ENCODE data around the gene RHCE.
"Not testable (repeated sequence)": the region's sequence is repeated elsewhere in the genome, so short reads cannot be mapped to it uniquely, and the experiment has no call there.

RHCE gene

GRCh38 chr1:25338986-25339385 lies 81.6 kb downstream of the RHCE start:
- no peak for DNase-seq

DNA sequence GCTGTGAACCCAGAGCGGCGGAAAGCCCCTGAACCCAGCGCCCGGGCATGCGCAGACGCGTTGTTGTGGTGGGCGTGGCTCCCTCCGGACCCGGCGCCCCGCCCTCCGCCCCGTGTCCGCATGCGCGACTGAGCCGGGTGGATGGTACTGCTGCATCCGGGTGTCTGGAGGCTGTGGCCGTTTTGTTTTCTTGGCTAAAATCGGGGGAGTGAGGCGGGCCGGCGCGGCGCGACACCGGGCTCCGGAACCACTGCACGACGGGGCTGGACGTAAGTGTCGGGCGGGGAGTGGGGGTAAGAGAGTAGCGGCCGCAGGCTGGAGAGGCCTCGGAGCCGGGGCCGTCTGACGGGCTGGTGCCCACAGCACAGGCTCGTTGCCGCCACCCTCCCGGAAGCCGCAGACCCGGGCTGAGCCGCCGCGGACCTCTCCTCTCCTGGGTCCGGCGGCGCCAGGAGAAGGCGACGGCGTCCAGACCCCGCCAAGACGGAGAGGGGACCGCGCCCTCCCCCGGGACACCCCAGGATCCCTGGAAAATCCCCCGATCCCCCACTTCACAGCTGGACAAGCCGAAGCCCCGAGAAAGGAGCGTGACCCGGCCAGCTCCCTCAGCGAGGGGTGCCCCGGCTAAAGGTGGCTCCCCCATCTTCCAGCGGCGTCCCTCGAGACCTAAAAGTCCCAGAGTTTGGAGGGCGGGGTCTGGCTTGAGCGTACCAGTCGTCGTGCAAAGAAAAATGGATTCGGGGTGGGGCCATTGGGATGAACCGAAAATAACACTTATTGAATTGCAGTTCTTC lies 82.2 kb downstream of the RHCE start, which contains the start of gene TMEM50A:
TSS of gene TMEM50A (plus strand) at position 147 of the 794 bp plus-strand sequence. CDS start 2,153 bp downstream, outside the sequence.
- DNase-seq = peak; percentile 70

GRCh38 chr1:25337483-25338187 lies 83.0 kb downstream of the RHCE start:
- DNase-seq = not testable (repeated sequence)

DNA sequence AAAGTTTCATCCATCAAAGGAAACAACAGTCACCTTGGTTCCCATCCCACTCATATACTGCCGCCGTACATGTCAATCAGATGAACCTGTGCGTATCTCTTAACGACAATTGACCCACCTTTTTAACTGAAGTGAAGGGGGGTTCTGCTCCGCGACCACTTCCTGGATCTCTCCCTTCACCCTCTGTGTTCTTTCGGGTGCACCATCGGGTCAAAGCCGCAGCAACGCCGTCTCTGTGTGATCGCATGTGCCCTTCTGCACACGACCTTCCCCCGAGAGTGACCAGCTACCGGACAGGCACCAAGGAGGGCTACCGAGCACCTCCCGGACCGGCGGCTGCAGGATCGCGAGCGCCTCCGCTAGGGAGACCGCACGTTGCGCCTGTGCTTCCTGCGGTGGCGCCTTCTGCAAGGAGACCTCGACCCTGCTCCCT lies 83.7 kb downstream of the RHCE start:
- not testable (repeated sequence) for DNase-seq

GRCh38 chr1:25329950-25330349 lies 90.7 kb downstream of the RHCE start:
- DNase-seq = not testable (repeated sequence)

GRCh38 chr1:25329336-25329735 lies 91.3 kb downstream of the RHCE start:
- DNase-seq = not testable (repeated sequence)

DNA sequence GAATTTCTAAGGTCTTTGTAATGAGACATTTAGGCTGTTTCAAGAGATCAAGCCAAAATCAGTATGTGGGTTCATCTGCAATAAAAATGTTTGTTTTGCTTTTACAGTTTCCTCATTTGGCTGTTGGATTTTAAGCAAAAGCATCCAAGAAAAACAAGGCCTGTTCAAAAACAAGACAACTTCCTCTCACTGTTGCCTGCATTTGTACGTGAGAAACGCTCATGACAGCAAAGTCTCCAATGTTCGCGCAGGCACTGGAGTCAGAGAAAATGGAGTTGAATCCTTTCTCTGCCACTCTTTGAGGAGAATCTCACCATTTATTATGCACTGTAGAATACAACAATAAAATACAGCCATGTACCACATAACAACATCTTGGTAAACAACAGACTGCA lies 91.8 kb downstream of the RHCE start:
- DNase-seq = not testable (repeated sequence)

DNA sequence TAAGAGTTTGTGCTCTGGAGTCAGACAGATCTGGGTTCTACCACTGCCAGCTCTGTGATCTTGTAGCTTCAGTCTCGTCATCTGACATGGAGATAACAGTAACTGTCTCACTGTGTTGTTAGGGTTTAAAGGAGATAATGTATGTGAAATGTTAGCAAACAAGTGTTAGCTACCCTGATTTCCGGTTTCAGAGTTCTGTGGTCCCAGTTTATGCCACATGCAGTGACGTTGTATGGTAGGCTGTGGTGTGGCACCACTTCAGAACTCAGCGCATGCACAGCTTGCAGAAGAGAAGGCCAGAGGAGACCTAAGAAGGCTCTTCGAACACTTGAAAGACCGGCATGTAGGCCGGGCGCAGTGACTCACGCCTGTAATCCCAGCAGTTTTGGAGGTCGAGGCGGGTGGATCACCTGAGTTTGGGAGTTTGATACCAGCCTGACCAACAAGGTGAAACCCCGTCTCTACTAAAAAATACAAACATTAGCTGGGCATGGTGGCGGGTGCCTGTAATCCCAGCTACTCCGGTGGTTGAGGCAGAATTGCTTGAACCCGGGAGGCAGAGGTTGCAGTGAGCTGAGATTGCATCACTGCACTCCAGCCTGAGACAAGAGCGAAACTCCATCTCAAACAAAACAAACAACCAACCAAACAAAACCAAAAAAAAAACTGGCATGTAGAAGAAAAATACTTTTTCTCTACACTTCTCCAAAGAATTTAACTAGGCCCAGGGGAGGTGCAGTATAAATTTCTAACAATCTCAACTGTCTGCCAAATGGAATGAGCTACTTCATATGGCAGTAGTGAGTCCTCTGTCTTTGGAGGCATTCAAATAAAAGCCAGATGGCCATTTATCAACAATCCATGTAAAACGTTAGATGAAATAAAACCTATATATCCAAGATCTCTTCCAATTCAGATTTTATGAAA lies 92.5 kb downstream of the RHCE start:
- DNase-seq = not testable (repeated sequence)

DNA sequence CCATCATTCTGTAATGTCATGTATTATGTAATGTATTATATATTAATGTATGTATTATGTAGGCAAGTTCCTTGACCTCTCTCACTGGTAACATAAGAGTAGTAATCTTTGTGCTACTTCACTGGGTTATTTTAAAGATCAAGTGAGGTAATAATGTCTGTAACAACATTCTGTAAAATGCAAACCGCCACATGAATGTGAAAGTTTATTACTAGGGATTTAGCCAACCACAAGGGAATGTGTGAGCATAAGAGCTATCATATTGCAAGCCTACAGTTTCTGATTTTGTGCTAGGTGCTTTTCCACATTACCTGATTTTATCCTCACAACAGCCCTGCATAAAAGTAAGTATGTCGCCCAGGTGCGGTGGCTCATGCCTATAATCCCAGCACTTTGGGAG lies 96.2 kb downstream of the RHCE start:
- not testable (repeated sequence) for DNase-seq

DNA sequence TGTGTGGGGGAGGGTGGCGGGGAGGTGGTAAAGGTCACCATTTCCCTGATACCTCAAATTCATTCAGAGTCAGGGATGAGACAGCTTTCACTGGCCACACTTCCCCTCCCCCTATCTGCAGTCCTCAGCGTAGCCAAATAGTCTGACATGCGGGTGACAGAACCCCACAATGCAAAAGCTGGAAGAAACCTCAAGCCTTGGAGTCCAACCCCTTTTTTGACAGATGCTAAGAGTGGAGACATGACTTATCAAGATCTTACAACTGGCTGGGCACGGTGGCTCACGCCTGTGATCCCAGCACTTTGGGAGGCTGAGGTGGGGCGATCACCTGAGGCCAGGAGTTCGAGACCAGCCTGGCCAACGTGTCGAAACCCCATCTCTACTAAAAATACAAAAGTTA lies 98.5 kb downstream of the RHCE start:
- DNase-seq = not testable (repeated sequence)

- DNase-seq = not testable (repeated sequence)
Observed at GRCh38 chr1:25320314-25320938, 100.2 kb downstream of the RHCE start.

DNA sequence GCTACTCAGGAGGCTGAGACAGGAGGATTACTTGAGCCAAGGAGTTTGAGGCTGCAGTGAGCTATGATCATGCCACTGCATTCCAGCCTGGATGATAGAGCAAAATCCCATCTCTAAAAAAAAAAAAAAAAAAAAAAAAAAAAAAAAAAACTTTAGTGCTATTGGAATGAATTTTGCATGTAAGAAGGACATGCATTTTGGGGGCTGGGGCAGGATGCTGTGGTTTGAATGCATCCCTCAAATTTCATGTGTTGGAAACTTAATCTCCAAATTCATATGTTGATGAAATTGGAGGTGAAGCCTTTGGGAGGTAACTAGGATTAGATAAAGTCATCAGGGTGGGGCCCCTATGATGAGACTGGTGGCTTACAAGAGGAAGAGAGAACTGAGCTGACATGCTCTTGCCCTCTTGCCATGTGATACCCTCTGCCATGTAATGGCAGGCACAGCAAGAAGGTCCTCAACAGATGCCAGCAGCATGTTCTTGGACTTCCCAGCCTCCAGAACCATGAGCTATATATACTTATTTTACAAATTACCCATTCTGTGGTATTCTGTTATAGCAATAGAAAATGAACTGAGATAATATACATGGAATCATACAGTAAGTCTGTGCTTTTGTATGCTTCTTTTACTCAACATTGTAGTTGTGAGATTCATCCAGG lies 107.7 kb downstream of the RHCE start:
- DNase-seq = not testable (repeated sequence)
